ENCODE measurements around the gene MTCP1. TPM values are rescaled to one million over a fixed set of nuclear protein-coding genes. Genes with fewer than 3 reads are reported as not detected.

MTCP1 gene
- total and polyA plus RNA-seq, 2 of the 8 experiments (the other 6 are each of a cell fraction or from before 2014, with no cell fraction given): 1.2 to 12.3 TPM

- no peak for TF ChIP-seq CHD7 (IDR thresholded peaks at IDR 0.05; ENCODE audit: insufficient replicate concordance, low read length)
- peak; percentile 53 for TF ChIP-seq KDM4A (IDR thresholded peaks at IDR 0.05; ENCODE audit: low read depth, low read length, severe bottlenecking)
- no peak for TF ChIP-seq JUND (IDR thresholded peaks at IDR 0.05; ENCODE audit: low read length)
- peak; percentile 43; the same call in 1 of the 2 replicates for TF ChIP-seq USF2 (IDR thresholded peaks at IDR 0.05; ENCODE audit: low read length)
- TF ChIP-seq SIN3A (conservative IDR thresholded peaks at IDR 0.05 in 1 of 2, IDR thresholded peaks at IDR 0.05 in 1 of 2; ENCODE audit: low read depth in 1 of 2, low read length in 2 of 2): 0 out of 4 replicates have a peak, but pooled peaks of 1 of the 2 experiments have one; percentile 30
- TF ChIP-seq CHD1 (IDR thresholded peaks at IDR 0.05; ENCODE audit: low read depth, low read length): no peak
- no peak for TF ChIP-seq FOSL1 (IDR thresholded peaks at IDR 0.05; ENCODE audit: insufficient read depth, low read depth, low read length)
- peak; percentile 77 for TF ChIP-seq PHF8 (conservative IDR thresholded peaks at IDR 0.05; ENCODE audit: low read depth, low read length)
Observed at GRCh38 chrX:155026727-155027508, 44.0 kb downstream of the MTCP1 start, which contains the start of gene FUNDC2 (continued).
